Activated CD4-positive, alpha-beta T cell treated with anti-CD3 and anti-CD28 coated beads, Interleukin-2, amount 50 U/mL, for 48 hours (primary cell): ENCODE results near the gene FAM234A.
"Not testable (repeated sequence)": the region's sequence is repeated elsewhere in the genome, so short reads cannot be mapped to it uniquely, and the experiment has no call there.

Source experiments
- DNase-seq, 2 experiments: peaks; one replicate each; pipeline ENCODE4 v3.0.0-alpha.2; 2020

Gene FAM234A

GRCh38 chr16:234468-235305, at the start of gene FAM234A:
TSS of gene FAM234A (plus strand) at chr16:234821. CDS start at chr16:254414, 19,593 bp downstream.
- peak; percentile 94 to 96 for DNase-seq

DNA sequence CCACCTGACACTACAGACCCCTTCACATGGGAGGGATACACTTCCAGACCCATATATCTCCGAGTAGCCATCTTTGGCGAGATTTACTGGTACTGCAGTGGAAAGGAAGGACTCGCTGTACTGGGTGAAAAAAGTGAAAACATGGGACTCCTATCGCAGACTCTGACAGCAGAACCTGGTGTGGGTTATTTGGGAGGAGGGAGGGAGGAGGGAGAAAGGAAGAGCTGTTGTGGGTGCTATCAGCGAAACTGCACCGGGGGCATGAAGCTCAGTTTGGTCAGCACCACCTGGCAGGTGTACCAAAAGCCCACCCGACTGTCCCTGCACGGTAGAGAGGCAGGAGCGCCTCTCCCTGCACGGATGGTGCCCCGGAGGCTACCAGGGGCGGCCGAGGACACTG, 49.4 kb upstream of the FAM234A start:
- no peak for DNase-seq

DNA sequence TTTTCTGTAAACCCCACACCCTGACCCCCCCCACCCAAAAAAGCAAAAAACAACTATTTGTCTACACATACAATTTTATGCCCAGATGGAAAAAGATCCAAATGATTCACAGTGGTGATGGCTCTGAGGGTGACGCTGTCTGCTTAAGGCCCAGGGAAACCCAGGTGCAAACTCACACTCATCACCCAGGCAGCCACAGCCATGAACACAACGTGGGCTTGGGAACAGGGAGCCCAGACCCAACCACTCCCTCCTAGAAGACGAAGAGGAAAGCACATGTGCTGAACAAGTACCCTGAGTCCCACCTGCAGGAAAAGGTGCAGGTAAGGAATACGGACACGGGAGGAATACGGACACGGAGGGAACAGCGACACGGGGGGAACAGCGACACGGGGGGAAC, 48.9 kb upstream of the FAM234A start:
- no peak for DNase-seq

- DNase-seq: no peak
These were observed 47.3 kb upstream of the FAM234A start for GRCh38 chr16:187330-187729.

DNA sequence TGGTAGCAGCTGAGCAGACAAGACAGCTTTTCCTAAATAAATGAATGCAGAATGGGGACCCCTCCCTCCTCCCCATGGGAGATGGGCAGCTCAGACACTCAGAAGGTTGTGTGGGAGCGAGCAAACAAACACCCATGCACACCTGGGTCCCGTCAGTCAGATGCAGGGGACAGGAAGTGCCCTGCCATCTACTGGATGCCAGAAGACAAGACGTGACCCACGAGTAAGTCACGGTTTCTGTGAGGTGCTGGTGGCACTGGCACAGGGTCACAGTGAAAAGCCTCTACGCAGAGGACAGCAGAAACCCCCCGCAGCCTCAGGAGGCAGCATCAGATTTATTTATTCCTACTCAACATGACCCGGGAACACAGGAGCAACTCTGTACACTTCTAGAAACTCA, 45.9 kb upstream of the FAM234A start:
- no peak for DNase-seq

DNA sequence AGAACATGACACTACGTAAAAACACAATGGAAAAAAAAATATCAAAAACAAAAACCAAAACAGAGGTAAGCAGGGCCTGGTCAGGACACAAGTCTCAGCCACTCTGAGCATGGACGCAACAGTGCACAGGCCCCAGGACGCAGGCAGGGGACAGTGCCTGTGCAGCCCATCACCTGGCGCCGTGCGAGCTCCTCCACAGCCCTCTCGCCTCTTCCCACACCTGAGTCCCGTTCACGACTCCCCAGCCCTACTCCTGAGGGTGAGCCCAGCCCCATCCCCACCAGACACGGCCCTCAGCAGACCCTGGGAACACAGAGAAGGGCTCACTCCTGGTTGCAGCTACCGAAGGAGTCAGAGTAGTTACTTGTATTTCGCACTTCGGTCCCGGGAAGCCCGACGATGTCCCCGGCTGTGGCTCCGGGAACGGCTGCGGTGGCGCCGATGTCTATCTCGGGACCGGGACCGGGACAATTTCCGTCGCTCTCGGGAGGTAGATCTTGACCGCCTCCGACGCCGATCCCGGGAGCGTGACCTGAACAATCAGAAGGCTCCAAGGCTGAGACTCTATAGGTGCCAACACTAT, 44.9 kb upstream of the FAM234A start:
- DNase-seq: no peak

DNA sequence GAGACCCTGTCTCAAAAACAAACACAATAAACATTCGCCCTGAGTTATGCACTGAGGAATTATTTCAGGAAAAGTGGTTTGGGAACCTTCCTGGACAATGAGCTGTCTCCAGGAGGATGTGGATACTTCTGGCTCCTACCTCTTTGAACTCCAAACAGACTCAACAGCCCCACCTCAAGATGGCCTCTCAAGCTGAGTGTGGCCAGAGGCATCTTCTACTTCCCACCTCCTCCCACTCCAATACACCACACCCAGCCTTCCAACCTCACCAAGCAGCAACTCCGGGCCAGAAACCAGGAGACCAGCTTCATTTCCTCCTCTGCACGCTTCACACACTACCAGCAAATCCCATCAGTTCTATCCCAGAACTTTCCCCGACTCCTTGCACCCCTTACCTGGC, 42.8 kb upstream of the FAM234A start:
- no peak for DNase-seq

GRCh38 chr16:192686-193085, 41.9 kb upstream of the FAM234A start:
- DNase-seq: no peak

GRCh38 chr16:193441-193840, 41.2 kb upstream of the FAM234A start:
- no peak for DNase-seq

- no peak for DNase-seq
These were observed 40.1 kb upstream of the FAM234A start for GRCh38 chr16:194516-194915.

DNA sequence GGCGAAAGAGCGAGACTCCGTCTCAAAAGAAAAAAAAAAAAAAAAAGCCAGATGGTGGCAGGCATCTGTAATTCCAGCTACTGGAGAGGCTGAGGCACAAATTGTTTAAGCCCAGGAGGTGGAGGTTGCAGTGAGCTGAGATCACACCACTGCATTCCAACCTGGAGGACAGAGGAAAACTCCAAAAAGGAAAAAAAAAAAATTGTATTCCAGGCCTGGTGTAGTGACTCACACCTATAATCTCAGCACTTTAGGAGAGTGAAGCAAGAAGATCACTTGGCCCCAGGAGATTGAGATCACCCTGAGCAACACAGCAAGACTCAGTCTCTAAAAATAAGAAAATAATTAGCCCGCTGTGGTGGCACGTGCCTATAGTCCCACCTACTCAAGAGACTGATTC, 34.2 kb upstream of the FAM234A start:
- no peak for DNase-seq

- DNase-seq: no peak
These were observed 31.4 kb upstream of the FAM234A start for GRCh38 chr16:203246-203645.

- DNase-seq: not testable (repeated sequence)
These were observed 30.6 kb upstream of the FAM234A start for GRCh38 chr16:204046-204445.

DNA sequence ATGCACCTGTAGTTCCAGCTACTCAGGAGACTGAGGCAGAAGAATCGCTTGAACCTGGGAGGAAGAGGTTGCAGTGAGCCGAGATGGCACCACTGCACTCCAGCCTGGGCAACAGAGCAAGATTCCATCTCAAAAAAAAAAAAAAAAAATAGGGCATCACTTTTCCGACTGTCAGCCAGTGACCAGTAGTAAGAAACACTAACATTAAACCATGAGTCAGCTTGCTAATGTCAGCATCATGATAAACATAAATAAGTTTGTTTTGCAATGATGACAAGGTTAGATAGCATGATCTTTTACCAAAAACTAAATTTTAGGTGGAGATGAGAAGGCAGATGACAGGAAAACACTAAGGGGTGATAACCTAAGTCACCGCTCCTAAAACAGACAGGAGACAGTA, 25.3 kb upstream of the FAM234A start:
- not testable (repeated sequence) for DNase-seq

GRCh38 chr16:211631-212180, 22.9 kb upstream of the FAM234A start:
- not testable (repeated sequence) for DNase-seq

GRCh38 chr16:212999-213398, 21.6 kb upstream of the FAM234A start:
- DNase-seq: no peak

DNA sequence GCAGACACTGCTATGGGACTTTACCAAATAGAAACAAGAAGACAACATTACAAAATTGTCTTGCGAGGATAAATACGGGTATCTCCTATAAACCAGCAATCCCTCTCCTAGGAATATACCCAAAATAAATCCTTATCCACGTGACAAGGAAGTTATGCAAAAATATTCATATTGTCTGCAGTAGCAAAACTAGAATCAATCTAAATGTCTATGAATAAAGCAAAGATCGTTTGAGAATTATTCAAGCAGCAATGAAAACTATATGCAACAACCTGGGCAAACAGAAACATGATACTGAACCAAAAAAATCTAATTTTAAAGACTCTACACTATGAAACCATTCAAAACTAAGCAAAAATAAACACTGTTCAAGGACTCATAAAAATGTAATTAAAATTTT, 14.6 kb upstream of the FAM234A start:
- no peak for DNase-seq

- no peak for DNase-seq
These were observed 6.3 kb upstream of the FAM234A start for GRCh38 chr16:228151-228851.

- DNase-seq: peak; percentile 87 to 89
These were observed 5.5 kb upstream of the FAM234A start, which contains the start of gene LUC7L for GRCh38 chr16:228852-229730. TSS of gene LUC7L (minus strand) at chr16:229449. CDS start at chr16:229339, 110 bp downstream.

- DNase-seq: no peak
These were observed 4.8 kb upstream of the FAM234A start for GRCh38 chr16:229731-230281.

DNA sequence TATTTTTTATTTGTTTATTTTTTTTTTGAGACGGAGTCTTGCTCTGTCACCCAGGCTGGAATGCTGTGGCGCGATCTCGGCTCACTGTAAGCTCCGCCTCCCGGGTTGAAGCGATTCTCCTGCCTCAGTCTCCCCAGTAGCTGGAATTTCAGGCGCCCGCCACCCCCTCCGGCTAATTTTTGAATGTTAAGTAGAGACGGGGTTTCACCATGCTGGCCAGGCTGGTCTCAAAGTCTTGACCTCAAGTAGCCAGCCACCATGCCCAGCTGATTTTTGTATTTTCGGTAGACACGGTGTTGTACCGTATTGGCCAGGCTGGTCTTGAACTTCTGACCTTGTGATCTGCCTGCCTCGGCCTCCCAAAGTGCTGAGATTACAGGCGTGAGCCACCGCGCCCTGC, 4.3 kb upstream of the FAM234A start:
- not testable (repeated sequence) for DNase-seq

DNA sequence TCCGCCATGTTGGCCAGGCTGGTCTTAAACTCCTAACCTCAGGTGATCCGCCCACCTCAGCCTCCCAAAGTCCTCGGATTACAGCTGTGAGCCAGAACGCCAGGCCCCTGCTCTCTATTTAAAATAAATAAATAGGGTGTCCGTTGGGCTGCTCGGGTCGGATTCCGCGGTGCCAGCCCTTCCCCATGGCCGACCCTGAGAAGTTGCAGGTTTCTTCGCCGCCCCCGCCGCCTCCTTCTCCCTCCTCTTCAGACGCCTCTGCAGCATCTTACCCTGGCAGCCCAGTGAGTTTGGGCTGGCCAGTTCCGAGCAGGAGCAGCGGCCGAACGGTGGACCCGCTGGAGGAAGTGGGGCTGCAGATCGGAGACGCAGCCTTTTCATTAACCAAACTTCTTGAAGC, 3.7 kb upstream of the FAM234A start:
- DNase-seq: no peak
